ENCODE data around the gene DBH.

DBH gene

DNA sequence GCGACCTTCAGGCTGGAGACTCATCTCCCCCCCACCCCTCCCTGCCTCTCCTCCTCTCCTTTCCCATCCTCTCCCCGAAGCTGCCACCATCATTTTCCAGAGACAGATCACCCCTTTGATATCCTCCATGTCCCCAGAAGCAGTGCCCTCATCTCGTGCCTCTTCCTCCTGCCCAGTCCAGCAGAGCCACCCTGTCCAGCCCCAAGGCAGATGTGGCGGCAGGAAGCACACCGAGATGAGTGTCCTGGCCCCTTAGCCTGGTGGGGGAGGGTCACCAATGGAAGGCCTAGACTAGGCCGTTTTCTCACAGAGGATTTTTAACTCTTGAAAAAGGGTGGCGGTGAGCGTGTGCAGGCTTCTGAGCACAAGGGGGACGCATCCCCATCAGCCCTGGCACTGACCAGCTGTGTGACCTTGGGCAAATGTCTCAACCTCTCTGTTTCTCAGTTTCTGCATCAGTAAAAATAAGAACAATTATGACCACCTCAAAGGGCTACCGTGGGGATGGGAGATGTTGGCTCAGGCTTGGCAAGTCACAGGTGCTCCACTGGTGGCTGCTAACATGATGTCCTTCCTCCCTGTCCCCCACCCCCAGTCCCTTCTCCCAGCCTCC is 53.1 kb downstream of the DBH start:
- TF ChIP-seq, protein P1, sequence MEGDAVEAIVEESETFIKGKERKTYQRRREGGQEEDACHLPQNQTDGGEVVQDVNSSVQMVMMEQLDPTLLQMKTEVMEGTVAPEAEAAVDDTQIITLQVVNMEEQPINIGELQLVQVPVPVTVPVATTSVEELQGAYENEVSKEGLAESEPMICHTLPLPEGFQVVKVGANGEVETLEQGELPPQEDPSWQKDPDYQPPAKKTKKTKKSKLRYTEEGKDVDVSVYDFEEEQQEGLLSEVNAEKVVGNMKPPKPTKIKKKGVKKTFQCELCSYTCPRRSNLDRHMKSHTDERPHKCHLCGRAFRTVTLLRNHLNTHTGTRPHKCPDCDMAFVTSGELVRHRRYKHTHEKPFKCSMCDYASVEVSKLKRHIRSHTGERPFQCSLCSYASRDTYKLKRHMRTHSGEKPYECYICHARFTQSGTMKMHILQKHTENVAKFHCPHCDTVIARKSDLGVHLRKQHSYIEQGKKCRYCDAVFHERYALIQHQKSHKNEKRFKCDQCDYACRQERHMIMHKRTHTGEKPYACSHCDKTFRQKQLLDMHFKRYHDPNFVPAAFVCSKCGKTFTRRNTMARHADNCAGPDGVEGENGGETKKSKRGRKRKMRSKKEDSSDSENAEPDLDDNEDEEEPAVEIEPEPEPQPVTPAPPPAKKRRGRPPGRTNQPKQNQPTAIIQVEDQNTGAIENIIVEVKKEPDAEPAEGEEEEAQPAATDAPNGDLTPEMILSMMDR (conservative IDR thresholded peaks at IDR 0.05; ENCODE audit: low read length): no peak
- no peak overlapping the region for H3K4me3 ChIP-seq (ENCODE audit: low read length)

DNA sequence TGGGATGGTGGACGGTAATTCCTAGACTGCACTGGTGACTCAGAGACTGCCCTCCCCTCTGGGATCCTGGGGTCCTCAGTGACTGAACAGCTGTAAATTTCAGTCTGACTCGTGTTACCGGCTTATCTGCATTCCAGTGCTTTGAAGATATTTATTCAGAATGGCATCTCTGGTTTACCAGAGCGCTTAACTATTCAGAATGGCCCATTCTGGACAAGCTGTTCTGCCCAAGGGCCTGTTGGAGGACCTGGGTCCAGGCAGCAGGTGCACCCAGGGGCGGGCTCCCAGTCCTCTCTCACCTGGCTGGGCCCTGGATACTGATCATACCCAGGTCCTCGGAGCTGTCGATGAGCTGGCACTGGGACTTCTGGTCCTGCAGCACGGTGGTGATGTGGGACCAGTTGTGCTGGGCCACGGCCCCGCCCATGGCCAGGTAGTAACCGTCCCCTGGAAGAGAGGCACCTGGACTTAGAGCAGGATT is 54.0 kb downstream of the DBH start:
- TF ChIP-seq, protein P1 (conservative IDR thresholded peaks at IDR 0.05; ENCODE audit: low read length): no peak
- no peak for DNase-seq (ENCODE audit: low read depth)
- H3K4me3 ChIP-seq (ENCODE audit: low read length): no peak overlapping the region

More for the DNA sequence above, 53.1 kb downstream of the DBH start:
- no peak for DNase-seq (ENCODE audit: low read depth)

DNA sequence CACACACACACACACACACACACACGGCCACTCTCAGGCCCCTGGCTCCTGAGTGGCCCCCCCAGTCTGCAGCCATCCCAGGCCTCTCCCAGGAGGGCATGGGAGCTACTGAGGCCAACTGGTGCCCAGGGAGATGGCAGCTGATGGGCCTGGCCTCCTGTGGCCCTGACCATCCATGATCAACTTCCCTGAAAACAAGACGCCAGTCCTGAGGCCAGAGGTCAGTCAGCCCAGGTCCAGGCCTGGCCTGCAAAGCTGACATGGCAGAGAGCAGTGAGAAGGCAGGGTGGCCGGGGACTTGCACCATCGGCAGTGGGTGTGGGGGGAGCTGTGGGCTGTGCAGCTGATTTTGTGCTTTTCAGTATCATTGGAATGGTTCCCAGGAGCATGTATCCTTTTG is 55.0 kb downstream of the DBH start:
- H3K4me3 ChIP-seq (ENCODE audit: low read length): no peak overlapping the region
- TF ChIP-seq, protein P1 (conservative IDR thresholded peaks at IDR 0.05; ENCODE audit: low read length): no peak
- DNase-seq (ENCODE audit: low read depth): no peak

DNA sequence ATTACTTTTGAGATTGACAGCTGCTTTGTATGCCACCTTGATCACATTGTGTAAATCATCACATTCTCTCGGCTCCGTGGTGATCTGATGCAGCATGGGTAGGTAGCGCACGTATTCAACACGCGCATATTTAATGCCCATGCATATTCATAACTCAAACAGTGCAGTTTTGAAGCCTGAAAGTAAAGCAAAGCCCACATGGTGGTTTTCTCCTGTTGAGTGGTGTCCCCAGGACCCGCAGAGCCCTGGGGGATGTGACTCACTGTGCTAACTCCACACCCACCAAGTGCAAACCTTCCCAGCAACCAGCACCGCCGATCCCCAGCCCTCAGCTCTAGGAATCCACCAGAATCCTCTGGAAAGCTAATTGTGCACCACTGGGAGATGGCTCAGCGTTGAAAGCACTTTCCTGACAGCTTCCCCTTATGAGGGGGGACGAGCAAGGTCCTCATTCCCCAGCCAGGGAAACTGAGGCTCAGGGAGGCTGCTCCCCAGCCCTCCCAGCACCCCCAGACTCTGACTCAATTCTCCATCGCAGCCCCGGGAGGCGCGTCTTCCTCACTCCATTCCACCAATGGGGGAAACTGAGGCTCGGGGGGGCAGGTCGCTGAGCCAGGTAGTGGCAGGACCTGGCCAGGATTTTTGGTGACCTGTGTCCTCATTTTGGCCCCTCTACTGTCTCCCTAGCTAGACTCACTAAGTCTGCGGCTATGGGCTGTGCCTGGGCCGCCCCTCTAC is 55.6 kb downstream of the DBH start:
- no peak overlapping the region for H3K4me3 ChIP-seq (ENCODE audit: low read length)
- TF ChIP-seq, protein P1 (conservative IDR thresholded peaks at IDR 0.05; ENCODE audit: low read length): no peak
- DNase-seq (ENCODE audit: low read depth): no peak

DNA sequence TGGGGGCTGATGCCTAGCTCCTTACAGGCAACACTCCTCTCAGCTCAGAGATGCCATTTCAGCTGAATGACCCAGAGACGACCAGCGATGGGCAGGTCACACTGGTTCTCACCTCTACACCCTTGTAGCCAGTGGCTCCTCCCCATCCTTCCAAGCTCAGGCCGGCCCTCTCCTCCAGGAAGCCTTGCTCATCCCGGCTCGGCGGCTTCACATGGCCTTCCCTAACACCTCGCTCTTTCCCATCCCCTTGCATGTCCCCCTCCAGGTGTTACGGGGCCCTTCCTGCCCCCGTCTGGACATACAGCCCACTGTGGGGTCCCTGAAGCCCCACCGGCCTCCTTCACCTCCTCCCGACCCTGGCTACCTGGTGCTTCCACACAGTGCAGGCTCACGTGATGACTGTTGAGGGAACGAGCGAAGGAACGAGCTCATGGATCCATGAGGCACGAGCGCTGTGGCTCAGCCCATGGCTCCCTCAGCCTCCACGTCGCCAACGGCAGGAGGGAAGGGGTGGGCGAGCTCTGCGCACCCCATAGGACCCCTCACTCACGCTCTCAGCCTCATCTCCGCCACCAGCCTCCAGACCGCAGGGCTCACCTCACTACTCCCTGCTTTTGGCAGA is 56.3 kb downstream of the DBH start:
- H3K4me3 ChIP-seq (ENCODE audit: low read length): no peak overlapping the region
- TF ChIP-seq, protein P1 (conservative IDR thresholded peaks at IDR 0.05; ENCODE audit: low read length): no peak
- no peak for DNase-seq (ENCODE audit: low read depth)

DNA sequence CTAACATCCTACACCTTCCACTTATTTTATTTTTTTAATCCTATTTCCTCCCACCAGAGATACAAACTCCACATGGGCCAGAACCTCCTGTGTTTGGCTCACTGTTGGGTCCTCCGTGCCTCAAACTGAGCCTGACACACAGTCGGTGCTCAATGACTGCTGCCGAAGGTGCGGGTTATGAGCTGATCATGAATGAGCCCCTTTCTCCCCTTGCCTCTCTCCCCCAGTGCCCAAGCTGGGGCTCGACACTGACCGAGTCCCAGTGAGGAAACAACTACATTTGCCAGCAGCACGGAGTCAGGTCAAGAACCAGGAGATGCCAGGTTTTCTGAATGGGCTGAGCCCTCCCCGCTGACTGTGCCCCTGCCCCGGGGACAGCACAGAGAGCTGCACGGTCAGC is 57.0 kb downstream of the DBH start:
- TF ChIP-seq, protein P1 (conservative IDR thresholded peaks at IDR 0.05; ENCODE audit: low read length): no peak
- no peak overlapping the region for H3K4me3 ChIP-seq (ENCODE audit: low read length)
- no peak for DNase-seq (ENCODE audit: low read depth)
